Activated naive CD4-positive, alpha-beta T cell treated with anti-CD3 and anti-CD28 coated beads, Interleukin-2, amount 50 U/mL, for 72 hours (primary cell): ENCODE data around the gene GNG4. TPM values are rescaled to one million over a fixed set of nuclear protein-coding genes. Genes with fewer than 3 reads are reported as not detected.
"Not testable (repeated sequence)": the region's sequence is repeated elsewhere in the genome, so short reads cannot be mapped to it uniquely, and the experiment has no call there.

Experiments used
- ATAC-seq, 2 donors: fragments of 150-1000 bp; cut with Tn5 transposase; 2 replicates each; pipeline ENCODE4 v1.10.0; 2021; ENCODE audit warnings: mild to moderate bottlenecking in 2 of 2, moderate library complexity in 2 of 2
- DNase-seq, 2 donors: peaks; one replicate each; pipeline ENCODE4 v3.0.0; 2021 to 2022; ENCODE audit warnings: low spot score in 2 of 2
- H3K27ac Mint-ChIP-seq, 2 donors: one replicate each; pipeline ENCODE4 v1.8.0; 2022; ENCODE audit warnings: mild to moderate bottlenecking in 2 of 2, mixed read lengths in 2 of 2
- H3K36me3 Mint-ChIP-seq, 2 donors: one replicate each; pipeline ENCODE4 v1.8.0; 2022; ENCODE audit warnings: mixed read lengths in 2 of 2
- H3K9me3 Mint-ChIP-seq, 2 donors: one replicate each; pipeline ENCODE4 v1.8.0; 2022; ENCODE audit warnings: mixed read lengths in 2 of 2
- total RNA-seq, 2 donors: library from RNA; stranded (reverse); gene quantifications; one replicate each; pipeline ENCODE4 v1.2.3, GENCODE V29; 2022

GNG4 gene
- total RNA-seq, 2 donors from 2014 or later: 0.70 to 0.75 TPM

DNA sequence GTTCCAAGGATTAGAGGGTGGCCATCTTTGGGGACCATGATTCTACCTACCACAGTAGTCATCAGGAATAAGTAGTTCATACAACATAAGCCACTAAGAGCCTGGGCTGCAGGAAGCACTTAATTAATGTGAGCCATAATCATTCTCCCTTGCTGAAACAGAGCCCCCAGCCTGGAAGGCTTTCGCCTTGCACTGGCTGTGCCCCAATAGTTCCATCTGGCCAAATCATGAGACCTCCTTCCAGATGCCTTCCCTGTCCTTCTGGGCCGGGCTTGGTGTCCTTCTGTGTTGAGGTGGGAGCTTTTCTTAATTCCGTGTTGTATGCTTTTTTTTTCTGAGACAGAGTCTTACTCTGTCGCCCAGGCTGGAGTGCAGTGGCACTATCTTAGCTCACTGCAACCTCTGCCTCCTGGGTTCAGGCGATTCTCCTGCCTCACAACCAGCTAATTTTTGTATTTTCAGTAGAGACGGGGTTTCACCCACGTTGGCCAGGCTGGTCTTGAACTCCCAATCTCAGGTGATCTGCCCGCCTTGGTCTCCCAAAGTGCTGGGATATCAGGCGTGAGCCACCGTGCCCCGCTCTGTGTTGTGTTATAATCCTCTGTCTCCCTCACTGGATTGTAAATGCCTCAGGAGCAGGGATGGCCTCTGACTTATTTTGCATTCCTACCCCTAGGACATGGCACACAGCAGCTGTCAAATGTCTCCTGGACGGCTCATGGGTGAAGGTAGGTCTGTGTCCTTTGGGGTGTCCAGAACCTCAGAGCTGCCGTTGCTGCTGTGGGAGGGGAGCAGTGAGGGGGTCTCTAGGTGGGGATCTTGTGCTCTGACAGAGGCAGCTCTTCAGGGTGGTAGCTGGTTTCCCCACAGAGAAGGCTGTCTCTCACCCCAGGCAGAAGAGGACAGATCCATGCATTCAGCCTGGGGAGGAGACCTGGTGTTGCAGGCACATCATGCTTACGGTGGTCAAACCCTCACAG, 10.1 kb downstream of the GNG4 start:
- H3K36me3 Mint-ChIP-seq: no peaks in the 10 kb centered on the region
- no peak overlapping the region for H3K27ac Mint-ChIP-seq
- DNase-seq: no peak
- H3K9me3 Mint-ChIP-seq: no peaks in the 10 kb centered on the region
- ATAC-seq: no peak

DNA sequence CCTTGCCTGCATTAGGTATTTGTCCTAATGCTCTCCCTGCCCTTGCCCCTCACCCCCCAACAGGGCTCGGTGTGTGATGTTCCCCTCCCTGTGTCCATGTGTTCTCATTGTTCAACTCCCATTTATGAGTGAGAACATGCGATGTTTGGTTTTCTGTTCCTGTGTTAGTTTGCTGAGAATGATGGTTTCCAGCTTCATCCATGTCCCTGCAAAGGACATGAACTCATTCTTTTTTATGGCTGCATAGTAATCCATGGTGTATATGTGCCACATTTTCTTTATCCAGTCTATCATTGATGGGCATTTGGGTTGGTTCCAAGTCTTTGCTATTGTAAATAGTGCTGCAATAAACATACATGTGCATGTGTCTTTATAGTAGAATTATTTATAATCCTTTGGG, 11.0 kb downstream of the GNG4 start:
- H3K9me3 Mint-ChIP-seq: not testable (repeated sequence)

DNA sequence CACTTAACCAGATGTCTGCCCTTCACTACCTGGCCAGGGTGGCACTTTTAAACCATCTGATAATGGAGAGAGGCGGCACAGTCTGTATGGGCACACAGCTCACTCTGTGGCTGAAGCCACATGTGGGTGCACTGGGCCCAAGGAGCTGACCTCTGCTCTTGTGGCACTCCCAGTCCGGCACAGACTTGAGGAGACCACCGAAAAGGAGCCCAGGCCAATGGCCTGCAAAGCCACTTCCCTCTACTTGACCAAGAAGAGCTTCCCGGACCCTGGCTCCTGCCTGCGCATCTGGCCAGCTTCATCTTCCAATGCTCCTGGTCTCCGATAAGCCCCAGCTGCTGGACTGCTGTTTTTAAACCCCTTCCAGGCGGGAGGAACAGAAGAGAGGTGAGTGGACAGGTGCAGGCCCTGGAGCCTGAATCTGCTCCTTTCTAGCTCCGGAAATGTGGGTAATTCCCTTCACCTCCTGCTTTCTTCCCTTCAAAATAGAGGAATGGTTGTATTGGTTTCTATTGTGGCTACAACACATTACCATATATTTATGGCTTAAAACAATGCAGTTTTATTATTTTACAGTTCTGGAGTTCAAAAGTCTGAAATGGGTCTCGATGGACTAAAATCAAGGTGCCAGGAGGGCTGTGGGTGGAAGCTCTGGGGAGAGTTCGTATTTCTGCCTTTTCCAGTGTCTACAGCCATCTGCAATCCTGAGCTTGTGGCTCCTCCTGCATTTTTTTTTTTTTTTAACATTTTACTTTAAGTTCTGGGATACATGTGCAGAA, 11.6 kb downstream of the GNG4 start:
- H3K27ac Mint-ChIP-seq: no peak overlapping the region
- ATAC-seq (no peak), DNase-seq (no peak)
- no peaks in the 10 kb centered on the region for H3K36me3 Mint-ChIP-seq
- H3K9me3 Mint-ChIP-seq: no peaks in the 10 kb centered on the region

More for the DNA sequence above, 11.0 kb downstream of the GNG4 start:
- not testable (repeated sequence) for H3K36me3 Mint-ChIP-seq, H3K27ac Mint-ChIP-seq, ATAC-seq, DNase-seq

DNA sequence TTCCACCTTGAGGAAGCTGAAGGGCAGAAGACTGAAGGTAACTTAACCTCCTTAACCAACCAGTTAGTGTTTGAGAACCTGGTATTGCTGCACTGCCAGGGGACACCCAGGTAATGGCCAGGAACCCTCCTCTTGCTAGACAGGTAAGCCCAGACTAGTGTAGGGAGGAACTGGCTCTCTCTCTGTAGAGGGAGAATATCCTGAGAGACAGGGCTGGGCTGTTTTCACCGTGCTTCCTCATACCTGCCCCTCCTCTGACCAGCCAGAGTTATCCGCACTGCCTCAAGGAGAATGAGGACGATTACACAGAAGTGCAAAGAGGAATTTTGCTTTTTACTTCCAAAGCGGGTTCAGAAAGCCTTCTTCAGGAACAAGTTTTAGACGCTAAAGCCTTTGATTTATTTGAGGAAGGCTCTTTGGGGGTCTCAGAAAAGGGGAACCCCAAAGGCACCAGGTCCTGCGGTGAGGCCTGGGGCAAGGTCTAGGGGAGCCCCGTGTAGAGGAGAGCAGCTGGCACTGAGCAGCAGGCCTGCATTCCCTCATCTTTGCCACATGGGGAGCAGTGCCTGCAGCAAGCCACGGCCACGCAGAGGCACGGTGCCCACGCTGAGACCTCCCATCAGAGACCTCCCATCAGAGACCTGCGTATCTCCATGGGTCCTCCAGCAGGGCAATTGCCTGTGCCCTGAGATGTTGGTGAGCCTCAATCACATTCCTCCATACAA, 13.5 kb downstream of the GNG4 start:
- ATAC-seq (no peak), DNase-seq (peak in 1 of 2 donors; percentile 33)
- Mint-ChIP-seq H3K27ac (no peak overlapping the region), H3K9me3 (no peaks in the 10 kb centered on the region), H3K36me3 (no peaks in the 10 kb centered on the region)

DNA sequence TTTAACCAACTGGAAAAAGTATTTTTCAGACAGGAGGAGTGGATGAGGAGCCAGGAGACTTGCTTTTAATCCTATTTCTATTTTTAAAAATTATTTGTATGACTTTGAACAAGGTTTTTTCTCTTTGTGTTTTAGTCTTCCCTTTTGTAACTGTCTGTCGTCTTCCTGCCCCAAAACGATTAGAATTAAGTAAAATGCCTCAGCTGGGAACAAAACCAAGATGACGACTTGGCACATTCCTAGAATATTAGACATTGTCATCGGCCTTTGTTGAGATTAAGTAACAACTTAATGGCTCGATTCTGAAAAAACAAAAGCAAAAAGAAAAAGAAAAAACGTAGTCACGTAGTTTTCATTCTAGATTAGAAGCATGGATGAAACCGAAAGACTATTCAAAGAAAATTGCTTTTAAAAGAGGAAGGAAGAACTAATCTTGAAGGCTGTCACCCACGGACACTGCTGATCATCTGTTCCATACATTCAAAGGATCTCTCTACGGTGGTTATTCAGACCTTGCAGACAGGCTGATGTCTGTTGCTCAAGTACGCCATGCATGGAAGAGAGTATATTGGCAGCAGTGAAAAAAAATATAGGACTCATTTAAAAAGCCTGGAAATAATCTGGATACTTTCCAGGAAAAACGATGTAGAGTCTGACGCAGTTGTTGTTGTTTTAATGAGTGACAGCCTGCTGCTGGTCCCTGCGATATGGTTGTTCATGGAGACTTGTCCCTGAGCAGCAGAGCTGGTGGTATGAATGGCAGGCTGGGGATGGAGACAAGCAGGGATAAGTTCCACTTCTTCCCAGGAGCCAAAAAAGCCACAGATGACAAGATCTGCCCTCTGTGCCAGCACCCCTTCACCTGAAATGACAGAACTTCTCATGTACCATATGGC, 16.8 kb downstream of the GNG4 start:
- Mint-ChIP-seq H3K9me3 (no peaks in the 10 kb centered on the region), H3K36me3 (no peaks in the 10 kb centered on the region), H3K27ac (no peak overlapping the region)
- ATAC-seq (peak; percentile 54 to 72), DNase-seq (no peak)

DNA sequence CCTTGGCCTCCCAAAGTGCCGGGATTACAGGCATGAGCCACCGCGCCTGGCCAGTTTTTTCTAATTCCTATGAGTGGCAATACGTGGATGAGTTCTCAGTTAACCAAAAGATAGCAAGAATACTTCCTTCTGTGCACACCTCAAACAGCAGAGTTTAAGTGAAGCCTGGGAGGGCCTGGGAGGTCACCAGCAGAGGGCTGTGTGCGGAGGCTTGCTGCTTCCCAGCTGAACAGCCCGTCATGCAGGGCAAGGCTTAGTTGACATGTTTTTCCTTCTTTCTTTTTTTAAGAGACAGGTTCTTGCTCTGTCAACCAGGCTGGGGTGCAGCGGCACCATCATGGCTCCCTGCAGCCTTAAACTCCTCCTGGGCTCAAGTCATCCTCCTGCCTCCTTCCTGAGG, 17.8 kb downstream of the GNG4 start:
- Mint-ChIP-seq H3K27ac (no peak overlapping the region), H3K9me3 (no peaks in the 10 kb centered on the region), H3K36me3 (no peaks in the 10 kb centered on the region)
- ATAC-seq (no peak), DNase-seq (no peak)

DNA sequence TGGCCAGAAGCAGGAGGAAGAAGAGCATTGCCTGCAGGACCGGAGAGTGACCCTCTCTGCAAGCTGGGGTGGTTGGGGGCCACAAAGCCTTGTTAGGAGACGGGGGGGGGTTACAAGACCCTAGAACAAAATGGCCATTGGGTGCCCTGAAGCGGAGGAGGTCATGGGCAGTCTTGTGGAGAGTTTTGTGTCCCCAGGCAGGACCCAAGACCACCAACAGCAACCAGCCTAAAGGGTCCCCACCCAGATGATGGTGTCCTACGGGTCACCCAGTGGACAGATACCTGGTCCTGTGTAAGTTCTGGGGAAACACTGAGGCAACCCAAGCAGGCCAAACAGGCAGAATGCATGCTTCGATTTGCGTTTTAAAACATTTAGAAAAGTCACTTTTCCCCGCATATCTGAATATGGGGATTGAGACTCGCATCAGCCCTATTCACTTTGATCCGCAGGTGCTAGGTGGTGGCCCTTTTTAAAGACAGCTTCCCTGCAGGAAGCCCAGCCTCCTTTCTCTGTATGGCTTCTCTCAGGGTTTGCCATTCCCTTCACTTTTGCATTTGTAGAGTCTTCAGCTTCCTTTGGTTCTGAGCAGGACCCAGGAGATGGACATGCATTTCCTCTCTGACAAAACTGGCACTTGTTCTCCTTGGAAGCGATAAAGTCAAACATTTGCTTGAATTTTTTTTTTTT, 21.1 kb downstream of the GNG4 start:
- Mint-ChIP-seq H3K27ac (no peak overlapping the region), H3K9me3 (no peaks in the 10 kb centered on the region), H3K36me3 (no peaks in the 10 kb centered on the region)
- DNase-seq (no peak), ATAC-seq (no peak)

DNA sequence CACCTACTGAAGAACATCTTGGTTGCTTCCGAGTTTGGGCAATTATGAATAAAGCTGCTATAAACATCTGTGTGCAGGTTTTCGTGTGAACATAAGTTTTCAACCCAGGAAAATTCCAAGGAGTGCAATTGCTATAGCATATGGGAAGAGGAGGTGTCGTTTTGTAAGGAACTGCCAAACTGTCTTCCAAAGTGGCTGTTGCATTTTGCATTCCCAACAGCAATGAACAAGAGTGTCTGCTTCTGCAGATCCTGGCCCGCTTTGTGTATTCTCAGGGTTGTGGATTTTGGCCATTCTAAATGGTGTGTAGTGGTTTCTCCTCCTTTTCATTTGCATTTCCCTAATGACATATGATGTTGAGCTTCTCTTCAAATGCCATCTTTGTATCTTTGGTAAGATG, 23.8 kb downstream of the GNG4 start:
- no peak for DNase-seq
- Mint-ChIP-seq H3K9me3 (no peaks in the 10 kb centered on the region), H3K36me3 (no peaks in the 10 kb centered on the region), H3K27ac (no peak overlapping the region)
- ATAC-seq: no peak

- H3K36me3 Mint-ChIP-seq: no peaks in the 10 kb centered on the region
- no peak for ATAC-seq
- no peaks in the 10 kb centered on the region for H3K9me3 Mint-ChIP-seq
- H3K27ac Mint-ChIP-seq: no peak overlapping the region
- no peak for DNase-seq
Measured at GRCh38 chr1:235625340-235625739, 24.2 kb downstream of the GNG4 start.

GRCh38 chr1:235624721-235625333, 24.8 kb downstream of the GNG4 start:
- no peak for ATAC-seq
- Mint-ChIP-seq H3K9me3 (no peaks in the 10 kb centered on the region), H3K36me3 (no peaks in the 10 kb centered on the region)

GRCh38 chr1:235622936-235623779, 26.4 kb downstream of the GNG4 start:
- H3K9me3 Mint-ChIP-seq: no peaks in the 10 kb centered on the region
- DNase-seq (no peak), ATAC-seq (no peak)
- no peak overlapping the region for H3K27ac Mint-ChIP-seq
- no peaks in the 10 kb centered on the region for H3K36me3 Mint-ChIP-seq

More at GRCh38 chr1:235624721-235625333, 24.8 kb downstream of the GNG4 start:
- no peak for DNase-seq
- no peak overlapping the region for H3K27ac Mint-ChIP-seq

GRCh38 chr1:235619149-235619548, 30.4 kb downstream of the GNG4 start:
- not testable (repeated sequence) for H3K27ac Mint-ChIP-seq, ATAC-seq, DNase-seq, H3K36me3 Mint-ChIP-seq, H3K9me3 Mint-ChIP-seq

DNA sequence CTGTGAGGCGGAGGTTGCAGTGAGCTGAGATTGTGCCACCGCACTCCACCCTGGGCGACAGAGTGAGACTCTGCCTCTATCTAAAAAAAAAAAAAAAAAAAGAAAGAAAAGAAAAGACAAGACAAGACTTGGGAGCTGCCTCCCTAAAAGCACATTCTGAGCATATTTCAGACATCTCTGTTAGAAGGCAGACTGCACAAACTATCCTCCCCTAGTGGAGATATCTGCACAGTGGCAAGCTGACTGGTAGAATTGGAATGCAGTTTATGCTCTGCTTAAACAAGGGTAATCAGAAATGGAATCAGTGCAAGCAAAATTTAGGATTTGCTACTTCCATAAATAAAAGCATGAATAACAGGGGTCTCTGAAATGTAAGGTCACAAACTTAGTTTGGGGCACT, 31.8 kb downstream of the GNG4 start:
- ATAC-seq (no peak), DNase-seq (no peak)
- no peaks in the 10 kb centered on the region for H3K9me3 Mint-ChIP-seq

DNA sequence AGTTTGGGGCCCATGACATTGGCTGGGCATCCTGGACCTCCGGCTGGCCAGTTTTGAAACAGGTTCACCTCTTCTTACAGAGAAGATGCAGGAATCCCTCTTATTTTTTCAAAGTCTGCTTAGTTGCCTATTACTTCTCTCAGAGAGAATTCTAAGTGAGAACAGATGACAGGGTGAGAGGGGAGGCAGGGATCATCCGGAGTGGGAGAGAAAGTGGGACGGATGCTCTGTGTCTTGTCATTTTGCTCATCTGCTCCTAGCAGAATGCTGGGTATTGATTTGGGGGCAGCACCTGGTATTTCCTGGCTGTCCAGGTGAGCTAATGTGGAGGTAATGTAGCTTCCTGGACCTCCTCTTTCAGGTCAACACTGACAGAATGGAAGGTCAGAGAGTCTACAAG, 32.4 kb downstream of the GNG4 start:
- ATAC-seq: no peak

More for the DNA sequence above, 31.8 kb downstream of the GNG4 start:
- Mint-ChIP-seq H3K27ac (no peak overlapping the region), H3K36me3 (no peaks in the 10 kb centered on the region)

More for the DNA sequence above, 32.4 kb downstream of the GNG4 start:
- H3K9me3 Mint-ChIP-seq: no peaks in the 10 kb centered on the region
- no peaks in the 10 kb centered on the region for H3K36me3 Mint-ChIP-seq
- DNase-seq: no peak
- no peak overlapping the region for H3K27ac Mint-ChIP-seq
